GM18520 (cell line): Measurements from ENCODE around the gene MSH5.
A peak's percentile ranks its signal among the peaks of the same experiment; 100 is the strongest.

Experiments used
- ATAC-seq: cut with Tn5 transposase; IDR thresholded peaks from one replicate; pipeline ENCODE4 v1.9.1; 2021; ENCODE audit not compliant: unreplicated experiment

The MSH5 gene

DNA sequence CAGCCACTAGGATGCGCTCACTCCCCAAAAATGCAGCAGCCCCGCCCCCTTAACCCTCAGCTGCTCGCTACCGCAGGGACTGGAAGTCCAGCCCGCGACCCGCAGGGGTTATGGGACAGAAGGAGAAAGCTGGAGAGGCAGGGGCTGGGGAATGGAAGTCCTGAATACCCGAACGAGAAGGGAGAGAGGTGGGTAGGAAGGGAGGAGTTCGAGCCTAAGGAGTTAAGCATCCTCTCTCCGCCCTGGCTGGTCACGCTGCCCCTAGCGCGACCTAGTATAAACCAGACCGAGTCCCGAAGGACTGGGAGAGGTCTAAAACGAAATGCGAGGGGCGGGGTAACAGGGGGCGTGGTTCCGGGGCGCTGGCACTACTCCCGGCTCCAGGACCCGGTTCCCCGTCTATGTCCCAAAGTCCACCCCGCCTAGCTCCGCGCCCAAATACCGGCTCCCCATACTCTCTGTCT, 10.3 kb upstream of the MSH5 start:
- ATAC-seq, result no peak

DNA sequence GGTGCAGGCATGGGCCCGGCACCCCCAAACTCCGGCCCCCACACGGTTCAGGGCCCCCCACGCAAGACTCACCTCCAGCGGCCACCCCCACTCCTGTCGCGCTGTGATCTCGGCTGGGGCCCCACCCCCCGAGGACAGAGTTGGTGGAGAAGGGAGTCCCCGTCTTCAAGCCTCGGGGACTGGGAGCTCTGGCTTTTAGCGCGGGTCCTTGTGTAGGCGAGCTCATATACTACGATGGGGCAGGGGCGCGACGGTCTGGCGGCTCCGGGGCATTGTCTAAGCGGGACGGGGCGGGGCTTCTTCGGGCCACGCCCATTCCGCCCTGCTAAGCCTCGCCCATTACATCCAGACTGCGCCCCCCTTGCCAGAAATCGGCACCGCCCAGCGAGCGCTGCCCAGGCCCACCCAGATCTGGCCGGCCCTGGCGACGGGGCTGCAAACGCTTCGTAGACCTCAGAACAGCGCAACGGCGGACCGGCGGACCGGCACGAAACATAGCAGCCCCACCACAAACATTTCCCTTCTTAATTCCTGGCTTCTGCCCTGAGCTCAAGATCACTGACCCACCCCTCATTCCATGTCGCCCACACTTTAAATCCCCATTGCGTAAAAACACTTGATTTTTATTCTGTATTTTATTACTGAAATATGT, 9.7 kb upstream of the MSH5 start:
- ATAC-seq, result no peak

DNA sequence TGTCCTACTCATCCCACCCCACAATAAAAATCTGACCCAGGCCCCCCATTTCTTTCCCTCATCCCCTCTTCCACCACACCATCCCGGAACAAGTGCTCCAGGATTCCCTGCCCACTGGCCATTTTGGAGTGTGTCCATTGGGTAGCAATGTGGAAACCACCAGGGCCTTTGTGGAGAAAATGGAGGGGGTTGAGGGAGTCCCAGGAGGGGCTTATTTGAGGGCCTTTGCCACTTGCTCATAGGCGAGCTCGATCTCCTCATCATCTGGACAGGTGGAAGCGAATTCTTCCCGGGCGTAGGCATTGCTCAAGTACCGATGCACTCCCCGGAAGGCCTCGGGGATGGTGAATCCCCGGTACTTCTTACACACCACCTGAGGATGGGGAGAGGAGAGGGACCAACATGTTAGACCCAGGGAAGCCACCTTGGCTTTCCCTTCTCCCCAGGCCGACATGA, 9.1 kb upstream of the MSH5 start:
- ATAC-seq, result no peak

DNA sequence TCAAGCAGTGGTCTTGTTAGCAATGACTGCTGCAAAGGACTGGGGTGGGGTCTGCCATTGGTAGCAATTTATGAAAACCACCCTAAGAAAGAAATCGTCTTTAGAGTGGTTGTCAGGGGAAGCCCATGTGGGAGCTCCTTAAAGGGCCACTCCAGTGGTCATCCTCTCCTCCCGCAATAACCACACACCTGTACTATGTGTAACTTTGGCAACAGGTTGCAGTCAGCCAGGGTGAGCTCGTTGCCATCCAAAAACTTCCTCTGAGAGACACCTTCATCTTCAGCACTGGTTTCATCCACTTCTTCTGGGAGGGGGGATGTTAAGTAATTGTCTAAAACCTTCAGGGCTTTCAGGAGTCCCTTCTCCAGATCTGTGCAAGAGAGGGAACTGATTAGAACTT, 7.8 kb upstream of the MSH5 start:
- no peak for ATAC-seq

DNA sequence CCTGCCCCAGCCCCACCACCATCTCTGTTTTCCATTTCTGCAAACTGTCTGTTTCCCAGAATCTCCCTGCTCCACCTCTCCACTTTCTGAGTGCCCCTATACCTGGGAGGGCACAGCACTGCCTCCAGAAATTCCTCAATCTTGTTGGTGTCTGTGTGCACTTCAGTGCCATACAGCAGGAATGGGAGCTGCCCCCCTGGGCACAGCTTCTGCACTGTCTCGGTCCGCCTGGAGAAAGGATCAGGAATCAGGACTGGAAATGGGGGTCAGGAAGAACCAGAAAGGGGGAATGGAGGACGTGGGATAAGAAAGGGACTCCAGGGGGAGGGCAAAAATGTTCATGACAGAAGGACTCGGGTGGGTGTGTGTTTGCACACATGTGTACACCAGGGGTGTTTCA, 6.1 kb upstream of the MSH5 start:
- no peak for ATAC-seq

DNA sequence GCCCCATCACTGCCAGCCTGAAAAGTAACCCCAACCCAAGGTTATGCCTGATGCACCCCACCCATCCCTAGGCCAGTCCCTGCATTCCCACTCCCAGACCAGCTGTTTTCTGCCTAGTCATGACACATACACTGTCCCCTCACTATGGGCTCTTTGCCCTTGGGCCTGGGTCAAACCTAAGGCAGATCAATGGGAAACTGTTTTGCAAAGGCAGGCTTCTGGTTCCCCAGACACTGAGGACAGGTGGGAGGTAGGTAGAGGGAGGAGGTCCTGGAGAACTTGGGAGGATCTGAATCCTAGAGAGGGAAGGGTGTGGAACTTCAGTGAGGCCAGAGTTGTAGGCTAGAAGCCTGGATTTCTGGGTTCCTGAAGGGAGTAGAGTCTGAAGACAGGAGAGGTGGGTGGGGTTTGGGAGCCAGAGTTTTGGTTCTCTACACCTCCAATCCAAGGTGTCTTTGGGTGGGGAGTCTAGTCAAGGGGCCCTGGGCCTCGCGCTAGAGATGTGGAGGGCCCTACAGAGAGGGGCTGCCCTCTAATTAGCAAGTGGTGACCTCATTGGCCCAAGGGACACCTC, 5.5 kb upstream of the MSH5 start:
- ATAC-seq, result no peak

DNA sequence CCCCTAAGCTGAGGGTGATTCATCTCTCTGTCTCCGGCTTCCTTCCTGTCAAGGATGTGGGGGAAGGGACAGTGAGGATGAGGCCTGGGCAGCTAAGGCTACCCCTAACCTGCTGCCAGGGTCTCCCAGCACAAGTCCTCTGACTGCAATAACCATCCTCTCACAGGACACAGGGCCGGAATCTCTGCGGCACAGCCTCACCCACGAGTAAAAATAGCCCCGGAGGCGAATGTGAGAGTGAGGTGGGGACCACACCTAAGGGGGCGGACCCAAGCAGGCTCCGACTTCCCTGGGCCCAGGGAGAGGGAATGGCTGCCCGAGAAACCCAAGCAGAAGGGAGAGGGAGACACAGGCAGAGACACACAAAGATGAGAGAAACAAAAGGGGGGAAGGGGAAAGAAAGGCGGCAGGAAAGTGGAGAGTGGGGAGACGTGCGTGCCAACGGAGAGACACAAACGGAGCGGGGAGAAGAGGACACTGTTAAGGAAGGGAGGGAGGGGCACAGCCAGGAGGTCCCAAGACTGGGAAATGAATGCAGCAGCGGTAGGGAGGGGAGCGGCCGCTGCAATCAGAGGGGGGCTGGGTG, 4.9 kb upstream of the MSH5 start:
- ATAC-seq, result peak; percentile 25

DNA sequence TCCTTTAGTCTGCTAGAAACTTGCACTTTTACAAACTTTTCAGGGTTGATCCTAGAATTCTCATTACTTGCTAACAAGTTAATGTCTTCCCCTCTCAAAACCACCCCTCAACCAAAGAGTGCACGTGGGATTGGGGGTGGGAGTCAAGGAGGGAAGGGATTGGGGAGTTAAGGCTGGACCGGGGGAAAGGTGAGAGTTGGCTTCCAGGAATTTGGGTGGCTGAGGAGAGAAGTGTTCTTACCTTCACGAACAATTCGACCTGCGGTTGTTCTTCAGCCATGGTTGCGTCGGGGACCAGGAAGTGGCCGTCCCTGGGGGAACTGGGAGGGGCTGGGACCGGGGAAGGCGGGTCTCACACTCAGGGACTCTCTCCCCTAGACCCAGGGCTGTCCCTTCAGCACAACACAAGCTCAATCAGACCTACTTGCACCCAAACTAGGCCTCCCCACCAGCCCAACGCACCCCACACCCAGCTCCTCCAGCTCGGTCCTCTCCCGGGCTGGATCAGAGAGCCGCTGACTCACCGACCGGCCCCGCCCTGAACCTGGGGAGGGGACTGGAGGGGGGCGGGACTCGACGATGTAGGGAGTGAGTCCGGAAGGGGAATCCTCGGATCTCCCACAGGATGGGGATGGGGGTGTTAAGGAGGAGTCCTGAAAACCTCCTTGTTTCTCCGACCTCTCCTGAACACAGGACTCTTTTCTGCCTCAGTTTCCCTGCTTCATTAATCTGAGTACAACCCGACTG, 3.6 kb upstream of the MSH5 start, which contains the start of gene CLIC1:
Gene CLIC1, minus strand, starts transcription at position 510 of the 747 bp plus-strand sequence. Its CDS starts 230 bp downstream, at position 280.
- no peak for ATAC-seq

DNA sequence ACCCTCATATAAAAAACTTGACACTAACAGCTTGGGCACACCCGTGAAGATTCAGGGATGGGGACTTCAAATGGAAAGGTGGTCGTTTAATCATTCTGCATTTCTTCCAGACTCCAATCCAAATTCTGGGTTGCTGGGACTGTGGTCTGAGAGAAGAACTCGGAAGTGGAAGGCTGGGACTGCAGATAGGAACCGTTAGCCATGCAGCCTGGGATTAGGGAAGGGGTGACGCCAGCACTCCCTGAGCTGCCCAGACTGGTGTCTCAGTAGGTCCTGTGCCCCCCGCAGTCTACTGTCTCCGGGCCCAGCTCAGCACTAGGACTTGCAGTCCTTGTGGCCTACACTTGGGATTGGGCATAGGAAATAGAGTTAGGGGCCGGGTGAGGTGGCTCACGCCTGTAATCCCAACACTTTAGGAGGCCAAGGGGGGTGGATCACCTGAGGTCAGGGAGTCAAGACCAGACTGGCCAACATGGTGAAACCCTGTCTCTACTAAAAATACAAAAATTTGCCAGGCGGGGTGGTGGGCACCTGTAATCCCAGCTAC, 3.0 kb upstream of the MSH5 start:
- ATAC-seq, result no peak

DNA sequence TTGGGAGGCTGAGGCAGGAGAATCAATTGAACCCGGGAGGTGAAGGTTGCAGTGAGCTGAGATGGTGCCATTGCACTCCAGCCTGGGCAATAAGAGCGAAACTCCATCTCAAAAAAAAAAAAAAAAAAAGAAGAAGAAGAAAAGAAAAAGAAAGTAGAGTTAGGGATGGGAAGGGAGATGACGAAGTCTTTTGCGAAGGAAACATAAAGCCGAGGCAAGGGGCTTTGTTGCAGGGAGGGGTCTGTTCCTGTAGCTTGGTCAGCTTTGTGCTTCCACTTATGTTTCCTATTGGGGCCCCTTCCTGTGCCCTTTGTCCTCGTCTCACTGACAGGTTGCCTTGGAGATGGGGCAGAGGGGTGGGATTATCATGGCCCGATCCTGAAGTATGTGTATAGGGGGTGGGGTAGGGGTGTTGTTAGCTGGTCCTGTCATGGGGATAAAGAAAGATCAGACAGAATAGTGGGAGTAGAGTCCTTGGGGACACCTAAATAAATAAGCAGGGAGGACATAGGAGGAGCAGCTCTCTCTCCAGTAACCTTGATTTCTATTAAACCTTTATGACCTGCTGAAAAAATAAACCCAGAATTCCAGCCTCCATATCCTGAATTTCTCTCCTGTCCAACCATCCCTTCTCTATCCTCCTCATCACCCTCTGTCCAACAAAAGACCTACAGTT, 2.4 kb upstream of the MSH5 start:
- ATAC-seq, result no peak

DNA sequence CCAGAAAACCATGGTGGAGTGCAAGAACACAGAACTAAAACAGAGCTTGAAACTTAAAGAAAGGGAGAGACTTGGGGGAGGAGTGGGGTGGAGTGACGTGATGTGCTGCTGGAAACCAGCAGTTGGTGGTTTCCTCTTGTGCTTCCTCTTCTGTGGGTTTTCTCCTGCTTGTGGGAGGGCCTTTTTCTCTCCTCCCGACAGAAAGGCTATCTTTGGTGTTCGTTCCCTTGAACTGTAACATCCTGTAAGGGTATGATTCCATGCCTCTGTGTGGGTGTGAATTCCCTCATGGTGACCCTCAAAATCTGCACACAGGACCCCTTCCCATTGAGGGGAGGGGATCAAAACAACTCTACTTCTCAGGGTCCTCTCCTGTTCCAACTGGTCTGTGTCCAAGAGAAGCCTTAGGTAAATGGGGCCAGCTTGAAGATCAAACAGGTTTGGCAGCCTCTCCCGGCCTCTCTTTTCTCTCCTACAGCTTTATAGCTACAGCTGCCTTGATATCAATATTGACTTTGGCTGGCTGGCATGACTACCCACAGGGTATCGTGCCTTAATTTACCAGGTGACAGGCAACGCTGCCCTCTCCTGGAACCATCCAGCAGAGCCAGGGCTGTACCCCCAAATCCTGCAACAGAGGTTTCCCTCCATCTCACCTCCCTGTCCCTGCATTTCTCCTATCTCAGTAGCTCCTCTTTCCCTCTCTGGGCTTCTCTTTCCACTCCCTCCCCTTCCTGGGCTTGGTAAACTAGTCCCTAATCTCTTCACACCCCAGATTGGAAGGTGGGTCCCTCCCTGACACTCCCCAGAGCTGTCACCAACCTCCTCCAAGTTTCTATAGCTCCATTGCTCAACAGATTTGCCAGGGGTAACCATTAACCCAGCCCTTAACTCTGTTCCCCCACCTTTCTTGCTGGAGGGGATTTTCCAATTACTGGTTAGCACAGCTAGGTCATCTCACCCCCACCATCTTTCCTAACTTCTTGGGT, 1.5 kb upstream of the MSH5 start:
- ATAC-seq, result no peak

DNA sequence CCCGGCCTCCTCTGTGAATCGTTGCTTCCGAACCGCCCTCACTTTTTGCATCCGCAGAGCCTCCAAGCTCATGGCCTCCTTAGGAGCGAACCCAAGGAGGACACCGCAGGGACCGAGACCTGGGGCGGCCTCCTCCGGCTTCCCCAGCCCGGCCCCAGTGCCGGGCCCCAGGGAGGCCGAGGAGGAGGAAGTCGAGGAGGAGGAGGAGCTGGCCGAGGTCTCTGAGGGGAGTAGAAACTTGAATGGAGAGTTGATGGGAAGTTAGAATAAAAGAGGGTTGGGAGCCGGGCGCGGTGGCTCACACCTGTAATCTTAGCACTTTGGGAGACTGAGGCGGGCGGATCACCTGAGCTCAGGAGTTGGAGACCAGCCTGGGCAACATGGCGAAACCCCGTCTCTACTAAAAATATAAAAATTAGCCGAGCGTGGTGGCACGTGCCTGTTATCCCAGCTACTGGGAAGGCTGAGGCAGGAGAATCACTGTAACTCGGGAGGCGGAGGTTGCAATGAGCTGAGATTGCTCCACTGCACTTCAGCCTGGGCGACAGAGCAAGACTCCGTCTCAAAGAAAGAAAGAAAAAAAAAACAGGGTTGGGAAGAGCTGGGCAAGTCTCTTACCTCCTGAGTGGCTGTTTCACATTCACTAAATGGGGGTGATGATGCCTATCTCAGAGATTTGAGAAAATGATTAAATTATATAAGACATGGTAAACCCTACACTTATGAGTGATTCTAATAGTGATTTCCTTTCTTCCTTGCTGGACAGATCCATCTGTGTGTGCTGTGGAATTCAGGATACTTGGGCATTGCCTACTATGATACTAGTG, 805 bp downstream of the MSH5 start:
- ATAC-seq, result no peak

DNA sequence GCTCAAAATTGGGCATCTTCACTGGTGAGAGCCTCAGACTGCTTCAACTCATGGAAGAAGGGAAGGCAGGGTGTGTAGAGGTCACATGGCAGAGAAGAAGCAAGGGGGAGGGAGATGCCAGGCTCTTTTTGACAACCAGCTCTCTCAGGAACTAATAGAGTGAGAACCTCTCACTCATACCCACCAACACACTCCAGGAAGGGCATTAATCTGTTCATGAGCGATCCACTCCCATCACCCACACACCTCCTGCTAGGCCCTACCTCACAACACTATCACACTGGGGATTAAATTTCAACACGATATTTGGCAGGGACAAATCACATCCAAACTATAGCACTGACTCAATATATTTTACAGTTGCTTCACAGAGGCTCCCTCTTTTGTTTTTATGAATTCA, 2.0 kb downstream of the MSH5 start:
- ATAC-seq, result no peak

DNA sequence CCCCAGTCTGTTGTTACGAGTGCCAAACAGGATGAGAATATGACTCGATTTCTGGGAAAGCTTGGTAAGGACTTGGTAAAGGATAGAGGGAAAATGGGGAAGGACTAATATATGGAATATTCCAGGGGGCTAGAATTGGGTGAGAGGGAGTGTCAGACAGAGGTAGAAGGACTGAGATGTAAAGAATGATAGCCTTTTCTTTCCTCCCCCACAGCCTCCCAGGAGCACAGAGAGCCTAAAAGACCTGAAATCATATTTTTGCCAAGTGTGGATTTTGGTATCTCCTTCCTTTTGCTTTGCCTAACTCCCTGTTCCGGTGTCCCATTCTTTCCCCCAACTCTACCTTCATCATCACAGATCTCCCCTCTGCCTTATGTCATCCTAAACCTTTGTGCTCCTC, 3.1 kb downstream of the MSH5 start:
- ATAC-seq, result no peak

DNA sequence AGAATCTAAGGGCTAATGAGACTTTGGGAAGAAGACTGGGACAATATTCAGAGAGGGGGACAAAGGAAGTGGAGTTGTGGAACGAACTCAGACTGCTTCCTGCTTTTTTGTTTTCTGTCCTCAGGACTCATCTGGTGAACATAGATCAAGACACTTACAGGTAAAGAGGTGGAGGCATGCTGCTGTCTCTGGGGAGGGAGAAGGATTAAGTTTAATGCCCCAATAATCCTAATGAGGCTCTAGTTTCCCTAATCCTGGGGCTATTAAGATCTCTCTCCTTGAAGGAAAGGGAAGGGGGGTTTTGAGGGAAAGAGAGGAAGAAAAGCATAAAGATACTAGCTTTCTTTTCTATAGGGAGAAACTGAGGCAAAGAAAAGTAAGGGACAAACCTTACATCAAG, 4.6 kb downstream of the MSH5 start:
- no peak for ATAC-seq

DNA sequence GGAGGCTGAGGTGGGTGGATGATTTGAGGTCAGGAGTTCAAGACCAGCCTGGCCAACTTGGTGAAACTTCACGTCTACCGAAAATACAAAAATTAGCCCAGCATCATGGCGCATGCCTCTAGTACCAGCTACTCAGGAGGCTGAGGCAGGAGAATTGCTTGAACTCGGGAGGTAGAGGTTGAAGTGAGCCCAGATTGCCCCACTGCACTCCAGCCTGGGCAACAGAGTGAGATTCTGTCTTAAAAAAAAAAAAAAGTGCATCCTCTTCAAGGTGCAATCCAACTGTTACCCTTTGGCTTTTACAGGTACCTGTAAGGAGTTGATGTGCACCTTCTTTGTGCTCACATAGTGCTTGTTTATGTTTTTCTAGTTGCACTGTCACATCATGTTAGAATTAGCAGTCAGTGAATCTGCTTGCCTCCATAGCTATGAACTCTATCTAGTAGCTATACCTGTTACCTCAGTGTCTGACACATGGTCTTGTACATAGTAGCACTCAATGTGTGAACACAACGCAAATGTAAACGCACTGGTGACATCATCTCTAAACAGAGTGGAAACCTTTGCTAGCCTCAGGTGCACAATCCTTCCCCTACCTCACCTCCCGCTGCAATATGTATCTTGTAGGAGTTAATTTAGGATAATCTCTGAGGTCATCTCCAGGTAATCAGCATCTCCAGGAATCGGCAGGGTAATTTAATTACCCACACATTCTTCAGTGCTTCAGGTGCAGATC, 9.7 kb downstream of the MSH5 start:
- ATAC-seq, result no peak

DNA sequence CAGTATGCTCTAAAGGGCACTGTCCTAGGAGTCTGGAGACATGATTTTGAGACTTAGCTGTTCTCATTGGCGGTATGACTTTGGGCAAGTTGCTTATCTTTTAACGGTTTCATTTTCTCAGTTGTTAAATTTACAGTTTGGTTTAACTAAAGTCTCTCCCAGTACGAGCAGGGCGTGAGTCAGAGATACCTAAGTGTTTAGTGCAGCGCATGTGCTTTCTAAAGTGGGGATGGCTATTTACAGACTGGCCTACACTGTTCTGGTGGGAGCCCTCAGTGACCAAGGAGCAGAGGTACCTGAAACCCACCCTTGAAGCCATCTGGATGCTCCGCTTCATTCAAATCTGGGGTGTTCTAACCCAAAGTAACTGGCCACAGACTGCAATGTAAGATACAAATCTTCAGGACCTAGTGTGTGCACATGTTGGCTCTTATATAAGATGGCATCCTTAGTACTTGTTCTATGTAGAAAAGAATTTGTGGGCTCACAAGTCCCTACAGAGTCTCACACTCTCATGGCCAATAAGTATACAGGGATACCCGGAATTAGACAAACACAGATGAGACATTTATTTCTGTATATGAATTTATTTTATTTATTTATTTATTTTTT, 10.7 kb downstream of the MSH5 start:
- no peak for ATAC-seq
